Loucy (cell line): Measurements from ENCODE around the gene PALS2.

Experiments
- EZH2phosphoT487 ChIP-seq: fragments of 200-600 bp; IDR thresholded peaks from 2 replicates; pipeline ENCODE4 v1.6.1; 2018; ENCODE audit warnings: antibody characterized with exemption, mild to moderate bottlenecking, moderate library complexity, borderline replicate concordance
- TF ChIP-seq, protein P1 (sequence below): fragments of 200-600 bp; sonication (generic); conservative IDR thresholded peaks from 2 replicates; pipeline ENCODE4 v1.5.1; 2014; ENCODE audit warnings: mild to moderate bottlenecking, antibody characterized with exemption, low read length

DNA sequence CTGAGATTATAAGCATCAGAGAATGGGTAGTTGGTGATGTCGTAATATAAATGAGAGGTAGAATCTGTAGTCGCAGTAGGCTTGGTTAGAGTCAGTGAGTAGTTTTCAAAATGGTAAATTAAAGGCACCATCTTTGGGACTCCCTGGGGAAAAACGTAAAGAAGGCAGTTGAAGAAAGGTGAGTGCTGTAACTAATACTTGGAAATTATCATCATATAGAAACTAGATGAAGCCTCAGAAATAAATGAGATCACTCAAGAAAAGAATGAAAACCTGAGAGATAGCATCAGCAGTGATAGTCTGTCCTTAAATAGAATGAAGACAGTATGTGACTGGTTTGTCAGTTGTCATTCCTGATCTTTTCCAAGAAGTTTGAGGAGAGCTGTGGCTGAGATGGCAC, 23.8 kb downstream of the PALS2 start:
- TF ChIP-seq, protein P1, sequence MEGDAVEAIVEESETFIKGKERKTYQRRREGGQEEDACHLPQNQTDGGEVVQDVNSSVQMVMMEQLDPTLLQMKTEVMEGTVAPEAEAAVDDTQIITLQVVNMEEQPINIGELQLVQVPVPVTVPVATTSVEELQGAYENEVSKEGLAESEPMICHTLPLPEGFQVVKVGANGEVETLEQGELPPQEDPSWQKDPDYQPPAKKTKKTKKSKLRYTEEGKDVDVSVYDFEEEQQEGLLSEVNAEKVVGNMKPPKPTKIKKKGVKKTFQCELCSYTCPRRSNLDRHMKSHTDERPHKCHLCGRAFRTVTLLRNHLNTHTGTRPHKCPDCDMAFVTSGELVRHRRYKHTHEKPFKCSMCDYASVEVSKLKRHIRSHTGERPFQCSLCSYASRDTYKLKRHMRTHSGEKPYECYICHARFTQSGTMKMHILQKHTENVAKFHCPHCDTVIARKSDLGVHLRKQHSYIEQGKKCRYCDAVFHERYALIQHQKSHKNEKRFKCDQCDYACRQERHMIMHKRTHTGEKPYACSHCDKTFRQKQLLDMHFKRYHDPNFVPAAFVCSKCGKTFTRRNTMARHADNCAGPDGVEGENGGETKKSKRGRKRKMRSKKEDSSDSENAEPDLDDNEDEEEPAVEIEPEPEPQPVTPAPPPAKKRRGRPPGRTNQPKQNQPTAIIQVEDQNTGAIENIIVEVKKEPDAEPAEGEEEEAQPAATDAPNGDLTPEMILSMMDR, result no peak
- TF ChIP-seq EZH2phosphoT487, result no peak
